Peyer's patch (tissue), 4 donors: Measurements from ENCODE around the gene PLOD3.

Experiments used
- POLR2A ChIP-seq, 2 donors: fragments of 450-650 bp; IDR thresholded peaks; one replicate each; pipeline ENCODE4 v1.5.1; 2017; ENCODE audit warnings: antibody characterized with exemption in 2 of 2, mild to moderate bottlenecking in 2 of 2, moderate library complexity in 2 of 2
- TF ChIP-seq, protein P1 (sequence below), 6 experiments: fragments of 450-650 bp in 4 of 6; fragments of 200-600 bp in 2 of 6; sonication (generic) in 1 of 6; IDR thresholded peaks; one replicate each; pipeline ENCODE4 v1.5.1; 2017 to 2019; ENCODE audit warnings: antibody characterized with exemption in 6 of 6, mild to moderate bottlenecking in 3 of 6, moderate library complexity in 1 of 6

DNA sequence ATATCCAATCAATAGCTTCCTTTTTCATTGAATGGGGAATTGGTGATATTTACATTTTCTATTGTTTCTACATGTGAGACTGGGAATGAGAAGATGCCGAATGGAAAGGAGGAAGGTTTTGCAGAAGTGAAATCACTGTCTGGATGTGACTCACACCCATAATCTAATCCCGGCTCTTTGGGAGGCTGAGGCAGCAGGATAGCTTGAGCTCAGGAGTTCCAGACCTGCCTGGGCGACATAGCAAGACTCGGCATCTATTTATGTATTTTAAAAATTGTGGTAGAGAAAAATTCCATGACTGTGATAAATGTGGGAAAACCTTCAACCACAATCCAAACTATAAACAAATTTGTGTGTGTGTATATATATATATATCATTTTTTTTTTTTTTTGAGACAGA lies 38.4 kb upstream of the PLOD3 start:
- TF ChIP-seq, protein P1, sequence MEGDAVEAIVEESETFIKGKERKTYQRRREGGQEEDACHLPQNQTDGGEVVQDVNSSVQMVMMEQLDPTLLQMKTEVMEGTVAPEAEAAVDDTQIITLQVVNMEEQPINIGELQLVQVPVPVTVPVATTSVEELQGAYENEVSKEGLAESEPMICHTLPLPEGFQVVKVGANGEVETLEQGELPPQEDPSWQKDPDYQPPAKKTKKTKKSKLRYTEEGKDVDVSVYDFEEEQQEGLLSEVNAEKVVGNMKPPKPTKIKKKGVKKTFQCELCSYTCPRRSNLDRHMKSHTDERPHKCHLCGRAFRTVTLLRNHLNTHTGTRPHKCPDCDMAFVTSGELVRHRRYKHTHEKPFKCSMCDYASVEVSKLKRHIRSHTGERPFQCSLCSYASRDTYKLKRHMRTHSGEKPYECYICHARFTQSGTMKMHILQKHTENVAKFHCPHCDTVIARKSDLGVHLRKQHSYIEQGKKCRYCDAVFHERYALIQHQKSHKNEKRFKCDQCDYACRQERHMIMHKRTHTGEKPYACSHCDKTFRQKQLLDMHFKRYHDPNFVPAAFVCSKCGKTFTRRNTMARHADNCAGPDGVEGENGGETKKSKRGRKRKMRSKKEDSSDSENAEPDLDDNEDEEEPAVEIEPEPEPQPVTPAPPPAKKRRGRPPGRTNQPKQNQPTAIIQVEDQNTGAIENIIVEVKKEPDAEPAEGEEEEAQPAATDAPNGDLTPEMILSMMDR (IDR thresholded peaks at IDR 0.05), result no peak
- no peak for TF ChIP-seq POLR2A (IDR thresholded peaks at IDR 0.05)
